GM12878 (cell line): ENCODE measurements around the gene STEAP3. TPM values are rescaled to one million over a fixed set of nuclear protein-coding genes. Genes with fewer than 3 reads are reported as not detected.

Experiments
- ATAC-seq: fragments of 200-7000 bp; cut with Tn5 transposase; 3 replicates; pipeline ENCODE4 v1.9.1; 2020; ENCODE audit warnings: mild to moderate bottlenecking, moderate library complexity
- BruUV-seq: library from RNA; stranded (reverse); fragments of 400-500 nt; replicated peaks from 2 replicates; lab custom pipeline; 2021; lab: Mats Ljungman, UMichigan
- CTCF ChIA-PET: fragments of 300-600 bp; sonication (Branson Sonifier 250); formaldehyde crosslinking; extraction: SDS; loops from one replicate; lab custom pipeline; 2021; ENCODE audit warnings: inconsistent platforms; lab: Yijun Ruan, JAX
- POLR2A ChIA-PET: fragments of 350-600 bp; formaldehyde crosslinking; extraction: SDS; loops from one replicate; lab custom pipeline; 2021; ENCODE audit warnings: inconsistent platforms; lab: Charles Lee
- RAD21 ChIA-PET: fragments of 300-600 bp; sonication (Branson Sonifier 250); formaldehyde crosslinking; loops from one replicate; lab custom pipeline; 2023; ENCODE audit warnings: antibody characterized with exemption; ENCODE audit not compliant: unreplicated experiment; lab: Charles Lee
- SMC1A ChIA-PET: fragments of 300-600 bp; sonication (Branson Sonifier 250); formaldehyde crosslinking; loops from one replicate; lab custom pipeline; 2023; ENCODE audit not compliant: unreplicated experiment, uncharacterized antibody; lab: Charles Lee
- DNase-seq: peaks from one replicate; pipeline ENCODE4 v3.0.0-alpha.2; 2011; ENCODE audit warnings: low read depth, low spot score
- FAIRE-seq: peaks from 3 replicates; lab custom pipeline; 2011; peaks lifted over from hg19 to GRCh38; lab: Jason Lieb, UNC
- H2AFZ ChIP-seq: 2 replicates; pipeline ENCODE4 v1.6.0; 2011; ENCODE audit warnings: low read depth, low read length, control low read depth; ENCODE audit not compliant: control insufficient read depth
- H3K27ac ChIP-seq: 2 replicates; pipeline ENCODE4 v1.5.1; 2011; ENCODE audit warnings: control low read depth; ENCODE audit not compliant: control insufficient read depth, insufficient read depth
- H3K27me3 ChIP-seq, 2 experiments: replicated peaks in 1 of 2; 2 replicates each; pipeline versions ENCODE4 v1.6.0 to v1.6.1; 2011; ENCODE audit warnings: low read length in 1 of 2; ENCODE audit not compliant: control insufficient read depth in 2 of 2, insufficient read depth in 2 of 2
- H3K36me3 ChIP-seq, 2 experiments: 2 replicates each; pipeline ENCODE4 v1.5.1; 2011; ENCODE audit warnings: low read length in 1 of 2; ENCODE audit not compliant: control insufficient read depth in 2 of 2, insufficient read depth in 2 of 2
- H3K4me1 ChIP-seq: 2 replicates; pipeline ENCODE4 v1.6.1; 2011; ENCODE audit warnings: mild to moderate bottlenecking, low read length, moderate library complexity, mixed read lengths; ENCODE audit not compliant: control insufficient read depth, insufficient read depth
- H3K4me2 ChIP-seq: 2 replicates; pipeline ENCODE4 v1.6.0; 2011; ENCODE audit warnings: control low read depth; ENCODE audit not compliant: control insufficient read depth, insufficient read depth
- H3K4me3 ChIP-seq: fragments of 200-600 bp; sonication (generic); 2 replicates; pipeline ENCODE4 v1.5.1; 2016
- H3K79me2 ChIP-seq: 2 replicates; pipeline ENCODE4 v1.6.0; 2011; ENCODE audit warnings: low read length; ENCODE audit not compliant: control insufficient read depth, insufficient read depth
- H3K9ac ChIP-seq: 2 replicates; pipeline ENCODE4 v1.8.0; 2011; ENCODE audit warnings: low read length, control low read depth, mixed read lengths; ENCODE audit not compliant: control insufficient read depth, insufficient read depth
- H3K9me3 ChIP-seq: replicated peaks from 3 replicates; pipeline ENCODE4 v1.5.1; 2011; ENCODE audit warnings: mild to moderate bottlenecking, low read length; ENCODE audit not compliant: control insufficient read depth, insufficient read depth
- H4K20me1 ChIP-seq: 2 replicates; pipeline ENCODE4 v1.6.0; 2011; ENCODE audit not compliant: control insufficient read depth, insufficient read depth
- CEBPB ChIP-seq, 2 experiments: fragments of 150-350 bp in 1 of 2; IDR thresholded peaks; 2 replicates each; pipeline ENCODE4 v1.6.1; 2012 to 2014; ENCODE audit warnings: low read depth in 2 of 2, low read length in 2 of 2, borderline replicate concordance in 1 of 2, inconsistent platforms in 1 of 2
- CHD1 ChIP-seq: IDR thresholded peaks from 2 replicates; pipeline ENCODE4 v1.6.1; 2012; ENCODE audit warnings: low read depth, low read length, improper control_type of control experiment
- CHD4 ChIP-seq: fragments of 200-600 bp; sonication (generic); IDR thresholded peaks from 2 replicates; pipeline ENCODE4 v1.6.1; 2016; ENCODE audit warnings: mild to moderate bottlenecking
- ESRRA ChIP-seq: IDR thresholded peaks from 2 replicates; pipeline ENCODE4 v1.6.1; 2012; ENCODE audit warnings: mild to moderate bottlenecking, low read length, improper control_type of control experiment
- NR2C2 ChIP-seq: IDR thresholded peaks from 2 replicates; pipeline ENCODE4 v1.6.1; 2011; ENCODE audit warnings: borderline replicate concordance, low read depth; ENCODE audit not compliant: control insufficient read depth, insufficient read length
- RB1 ChIP-seq: fragments of 450-650 bp; formaldehyde crosslinking; IDR thresholded peaks from 2 replicates; pipeline ENCODE4 v1.6.1; 2017; ENCODE audit warnings: mild to moderate bottlenecking, borderline replicate concordance
- SMARCA5 ChIP-seq: fragments of 450-650 bp; IDR thresholded peaks from 2 replicates; pipeline ENCODE4 v1.6.1; 2017; ENCODE audit warnings: mild to moderate bottlenecking
- SREBF2 ChIP-seq: IDR thresholded peaks from 2 replicates; pipeline ENCODE4 v1.6.1; 2012; ENCODE audit warnings: mild to moderate bottlenecking, low read length
- ZNF207 ChIP-seq: fragments of 450-650 bp; IDR thresholded peaks from 2 replicates; pipeline ENCODE4 v1.6.1; 2014; ENCODE audit warnings: antibody characterized with exemption, mild to moderate bottlenecking, borderline replicate concordance
- WGBS: methylation state at CpG from one replicate; pipeline ENCODE4 v1.1.6; 2016; ENCODE audit warnings: low lambda C conversion rate; ENCODE audit not compliant: insufficient replicate concordance, insufficient coverage; ENCODE audit errors: missing lambda C conversion rate; 5-methylcytosine and 5-hydroxymethylcytosine counted together
- in situ Hi-C: fragments of 300-500 bp; cut with MboI; formaldehyde crosslinking; loops from 9 replicates; pipeline ENCODE4 v1.14.3; 2018; ENCODE audit warnings: mixed read lengths
- intact Hi-C: fragments of 100-400 bp; cut with micrococcal nuclease; formaldehyde crosslinking; loops from one replicate; pipeline ENCODE4 v1.14.2; 2022; ENCODE audit not compliant: unreplicated experiment
- polyA plus RNA-seq, 11 experiments: library from polyadenylated mRNA; depleted of rRNA in 4 of 11; unstranded in 6 of 11; stranded (reverse) in 5 of 11; fragments of >200 nt; fragmentation: Nextera tagmentation in 4 of 11; fragmentation: Illumina TruSeq in 1 of 11; extraction: Ambion mirVana in 4 of 11; extraction: Trizol in 1 of 11; gene quantifications; 1 replicate in 1 of 11; 2 replicates in 10 of 11; pipeline versions ENCODE4 v1.2.1 to v1.2.3, GENCODE V29; 2011 to 2016; ENCODE audit warnings: inconsistent platforms in 2 of 11, missing spikeins in 2 of 11, low read depth in 1 of 11
- total RNA-seq, 4 experiments: library from RNA; depleted of rRNA in 3 of 4; stranded (reverse); fragments of >200 nt in 3 of 4; fragmentation: Illumina TruSeq in 1 of 4; extraction: Trizol in 1 of 4; gene quantifications; 2 replicates each; pipeline versions ENCODE4 v1.2.1 to v1.2.3, GENCODE V29; 2013 to 2021
- TF ChIP-seq, protein P1 (sequence below): IDR thresholded peaks from 2 replicates; pipeline ENCODE4 v1.6.1; 2012; ENCODE audit warnings: mild to moderate bottlenecking, low read depth, low read length

The STEAP3 gene
- total and polyA plus RNA-seq, 10 of the 15 experiments (the other 5 are each of a cell fraction or from before 2014, with no cell fraction given): 0.42 to 8.3 (median 4.8) TPM

DNA sequence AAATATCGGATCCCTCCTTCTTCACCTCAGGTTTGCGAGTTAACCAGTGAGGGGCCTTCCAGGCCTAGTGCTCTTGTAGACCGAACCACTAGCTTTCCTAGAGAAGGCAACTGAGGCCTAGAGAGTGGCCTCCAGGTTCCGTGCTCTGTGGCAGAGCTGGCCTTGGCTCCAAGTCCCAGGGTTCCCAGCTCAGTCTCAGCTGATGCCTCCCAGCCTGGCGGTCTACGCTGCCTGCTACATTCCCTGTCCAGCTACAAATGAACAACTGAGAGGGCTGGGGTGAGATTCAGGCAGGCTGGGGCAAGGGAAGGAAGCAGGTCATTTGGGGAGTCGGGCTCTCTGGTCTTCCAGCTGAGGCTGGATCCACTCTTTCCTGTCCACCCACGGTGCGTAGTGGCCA, 2.3 kb downstream of the STEAP3 start:
- SMC1A ChIA-PET: interaction anchor here (0.9 to 1.0 kb wide), 2 partner anchors 15 to 28 kb away, joined by 3 to 4 read pairs; no protein-coding TSS in a partner anchor
- TF ChIP-seq CEBPB (IDR thresholded peaks at IDR 0.05; ENCODE audit: borderline replicate concordance in 1 of 2, low read depth in 2 of 2, low read length in 2 of 2) (no peak), SMARCA5 (no peak), CHD4 (no peak), RB1 (no peak), SREBF2 (no peak), NR2C2 (no peak), ZNF207 (no peak), CHD1 (no peak), ESRRA (no peak)
- TF ChIP-seq, protein P1, sequence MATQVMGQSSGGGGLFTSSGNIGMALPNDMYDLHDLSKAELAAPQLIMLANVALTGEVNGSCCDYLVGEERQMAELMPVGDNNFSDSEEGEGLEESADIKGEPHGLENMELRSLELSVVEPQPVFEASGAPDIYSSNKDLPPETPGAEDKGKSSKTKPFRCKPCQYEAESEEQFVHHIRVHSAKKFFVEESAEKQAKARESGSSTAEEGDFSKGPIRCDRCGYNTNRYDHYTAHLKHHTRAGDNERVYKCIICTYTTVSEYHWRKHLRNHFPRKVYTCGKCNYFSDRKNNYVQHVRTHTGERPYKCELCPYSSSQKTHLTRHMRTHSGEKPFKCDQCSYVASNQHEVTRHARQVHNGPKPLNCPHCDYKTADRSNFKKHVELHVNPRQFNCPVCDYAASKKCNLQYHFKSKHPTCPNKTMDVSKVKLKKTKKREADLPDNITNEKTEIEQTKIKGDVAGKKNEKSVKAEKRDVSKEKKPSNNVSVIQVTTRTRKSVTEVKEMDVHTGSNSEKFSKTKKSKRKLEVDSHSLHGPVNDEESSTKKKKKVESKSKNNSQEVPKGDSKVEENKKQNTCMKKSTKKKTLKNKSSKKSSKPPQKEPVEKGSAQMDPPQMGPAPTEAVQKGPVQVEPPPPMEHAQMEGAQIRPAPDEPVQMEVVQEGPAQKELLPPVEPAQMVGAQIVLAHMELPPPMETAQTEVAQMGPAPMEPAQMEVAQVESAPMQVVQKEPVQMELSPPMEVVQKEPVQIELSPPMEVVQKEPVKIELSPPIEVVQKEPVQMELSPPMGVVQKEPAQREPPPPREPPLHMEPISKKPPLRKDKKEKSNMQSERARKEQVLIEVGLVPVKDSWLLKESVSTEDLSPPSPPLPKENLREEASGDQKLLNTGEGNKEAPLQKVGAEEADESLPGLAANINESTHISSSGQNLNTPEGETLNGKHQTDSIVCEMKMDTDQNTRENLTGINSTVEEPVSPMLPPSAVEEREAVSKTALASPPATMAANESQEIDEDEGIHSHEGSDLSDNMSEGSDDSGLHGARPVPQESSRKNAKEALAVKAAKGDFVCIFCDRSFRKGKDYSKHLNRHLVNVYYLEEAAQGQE: no peak
- Histone ChIP-seq H3K4me2 (no peak overlapping the region), H3K36me3 (no peaks in the 10 kb centered on the region), H4K20me1 (no peaks in the 10 kb centered on the region), H3K4me3 (no peak overlapping the region), H3K27me3 (no peaks in the 10 kb centered on the region), H2AFZ (no peak overlapping the region), H3K27ac (no peak overlapping the region), H3K9ac (no peak overlapping the region), H3K9me3 (no peaks in the 10 kb centered on the region), H3K4me1 (peaks cover 3% of the 10 kb centered on the region; the same call in 1 of the 2 replicates), H3K79me2 (no peaks in the 10 kb centered on the region)
- WGBS: 98% methylated on average over 9 of the region's 9 CpGs
- in situ Hi-C loops: no loop called here
- POLR2A ChIA-PET: interaction anchor here (0.9 kb wide), 1 partner anchor 141 kb away, joined by 4 read pairs; the partner anchor contains the start of gene DBI
- FAIRE-seq (no peak), DNase-seq (no peak), ATAC-seq (no peak)
- RAD21 ChIA-PET: interaction anchor here (1.0 kb wide), 1 partner anchor 250 kb away, joined by 3 read pairs; no protein-coding TSS in a partner anchor
- CTCF ChIA-PET: interaction anchor here (0.6 to 2.6 kb wide), 3 partner anchors 8 to 65 kb away, joined by 3 to 10 read pairs (median 4); no protein-coding TSS in a partner anchor
- BruUV-seq: no TSS peak
- intact Hi-C loops: no loop called here
